GM06990 (cell line): ENCODE measurements around the gene SLC29A2.

ENCODE experiments used
- DNase-seq: peaks from one replicate; pipeline ENCODE4 v3.0.0-alpha.2; 2011; ENCODE audit not compliant: insufficient read length; ENCODE audit errors: extremely low read depth
- H3K27me3 ChIP-seq: replicated peaks from 2 replicates; pipeline ENCODE4 v1.6.0; 2011; ENCODE audit warnings: low read length; ENCODE audit not compliant: control insufficient read depth, insufficient read depth
- H3K36me3 ChIP-seq: 2 replicates; pipeline ENCODE4 v1.5.1; 2011; ENCODE audit warnings: low read length; ENCODE audit not compliant: control insufficient read depth, insufficient read depth
- H3K4me3 ChIP-seq: replicated peaks from 2 replicates; pipeline ENCODE4 v1.5.1; 2011; ENCODE audit warnings: low read depth, mild to moderate bottlenecking, control low read depth, low read length
- CTCF ChIP-seq: IDR thresholded peaks from 2 replicates; pipeline ENCODE4 v1.5.1; 2011; ENCODE audit warnings: low read length, control low read depth, mild to moderate bottlenecking, inconsistent platforms; ENCODE audit not compliant: insufficient read depth, poor library complexity, severe bottlenecking

The SLC29A2 gene

DNA sequence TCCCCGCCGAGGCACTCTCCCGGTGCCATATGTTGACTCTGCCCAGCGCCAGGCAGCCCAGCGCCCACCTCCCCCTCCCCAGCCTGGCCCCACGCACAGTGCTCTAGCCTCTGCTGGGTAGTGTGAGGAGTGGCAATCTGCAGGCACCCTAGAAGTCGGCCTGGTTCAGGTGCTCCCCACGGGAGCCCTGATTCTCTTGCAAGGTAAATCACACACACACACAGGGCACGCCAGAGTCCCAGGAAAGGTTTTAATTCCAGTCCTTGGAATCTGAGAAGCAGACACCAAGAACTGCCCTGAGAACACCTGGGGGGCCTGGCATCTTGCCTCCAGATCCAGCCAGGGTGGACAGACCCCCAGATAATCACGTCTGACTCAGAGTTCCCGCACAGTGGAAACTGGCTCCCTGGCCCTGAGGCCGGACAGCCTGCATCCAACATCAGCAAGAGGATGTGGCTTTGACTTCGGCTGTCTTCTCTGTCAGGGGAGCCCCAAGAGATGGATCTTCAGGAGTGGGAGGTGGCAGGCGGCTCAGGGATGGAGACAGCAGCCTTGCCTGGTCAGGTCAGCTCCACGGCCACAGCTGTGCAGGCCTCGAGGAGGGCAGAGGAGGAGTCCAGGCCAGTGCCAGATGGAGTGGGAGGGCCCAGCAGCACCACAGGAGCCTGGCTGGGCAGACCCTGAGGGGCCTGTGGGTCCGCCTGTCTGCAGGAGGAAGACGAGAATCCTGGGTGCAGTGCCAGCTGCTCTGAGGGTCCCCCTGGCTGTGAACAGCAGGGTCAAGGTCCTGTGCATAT is 34.3 kb downstream of the SLC29A2 start:
- no peak for TF ChIP-seq CTCF
- H3K4me3 ChIP-seq, result no peak overlapping the region
- H3K27me3 ChIP-seq, result no peaks in the 10 kb centered on the region
- H3K36me3 ChIP-seq, result peaks cover 35% of the 10 kb centered on the region
- DNase-seq, result no peak

GRCh38 chr11:66336234-66337102 is 35.1 kb downstream of the SLC29A2 start, which contains the start of gene RIN1:
TSS of gene RIN1 (minus strand) at chr11:66336434. CDS start at chr11:66336402, 32 bp downstream.
- H3K4me3 ChIP-seq, result no peak within 1 kb of the TSS
- peaks cover 27% of the 10 kb centered on the region for H3K36me3 ChIP-seq
- no peaks in the 10 kb centered on the region for H3K27me3 ChIP-seq
- peak; percentile 24 for TF ChIP-seq CTCF
- peak; percentile 78 for DNase-seq

- Histone ChIP-seq H3K27me3 (no peaks in the 10 kb centered on the region), H3K36me3 (peaks cover 23% of the 10 kb centered on the region), H3K4me3 (no peak overlapping the region)
- DNase-seq, result no peak
- TF ChIP-seq CTCF, result no peak
These were observed 35.9 kb downstream of the SLC29A2 start for GRCh38 chr11:66335531-66336233.

- DNase-seq, result no peak
- Histone ChIP-seq H3K4me3 (no peak overlapping the region), H3K27me3 (no peaks in the 10 kb centered on the region), H3K36me3 (peaks cover 21% of the 10 kb centered on the region)
- no peak for TF ChIP-seq CTCF
These were observed 36.7 kb downstream of the SLC29A2 start for GRCh38 chr11:66334605-66335442.
